Stimulated activated CD4-positive, alpha-beta T cell treated with anti-CD3 and anti-CD28 coated beads, Interleukin-12 subunit alpha, Interleukin-12 subunit beta, amount 100 ng/mL, for 4 hours (primary cell): ENCODE data around the gene FITM1.

Source experiments
- DNase-seq: peaks from one replicate; pipeline ENCODE4 v3.0.0-alpha.2; 2020

The FITM1 gene

GRCh38 chr14:24141097-24141880 is 10.8 kb downstream of the FITM1 start, which contains the start of gene EMC9:
EMC9 (minus strand) TSS chr14:24141591; CDS start chr14:24141304, 287 bp downstream.
- DNase-seq = peak; percentile 99

- no peak for DNase-seq
These were observed 13.1 kb downstream of the FITM1 start for GRCh38 chr14:24143511-24143910.

GRCh38 chr14:24144451-24144850 is 14.0 kb downstream of the FITM1 start:
- no peak for DNase-seq

GRCh38 chr14:24145219-24145618 is 14.8 kb downstream of the FITM1 start:
- DNase-seq = no peak

- no peak for DNase-seq
These were observed 15.4 kb downstream of the FITM1 start for GRCh38 chr14:24145690-24146452.

GRCh38 chr14:24146453-24146977 is 16.1 kb downstream of the FITM1 start, which contains the start of gene PSME2:
PSME2 (minus strand) TSS chr14:24146610; CDS start chr14:24146581, 29 bp downstream.
- peak; percentile 77 for DNase-seq

GRCh38 chr14:24146978-24147760 is 16.7 kb downstream of the FITM1 start, which contains the start of gene RNF31:
RNF31 (plus strand) TSS chr14:24147498; CDS start chr14:24147699, 201 bp downstream.
- peak; percentile 97 for DNase-seq

- no peak for DNase-seq
These were observed 17.4 kb downstream of the FITM1 start for GRCh38 chr14:24147761-24148428.

GRCh38 chr14:24149302-24149969 is 19.0 kb downstream of the FITM1 start:
- DNase-seq = no peak

GRCh38 chr14:24150061-24150460 is 19.6 kb downstream of the FITM1 start:
- no peak for DNase-seq

- no peak for DNase-seq
These were observed 20.1 kb downstream of the FITM1 start for GRCh38 chr14:24150567-24150966.

GRCh38 chr14:24150993-24151392 is 20.5 kb downstream of the FITM1 start:
- no peak for DNase-seq

GRCh38 chr14:24151404-24152080 is 21.1 kb downstream of the FITM1 start:
- DNase-seq = no peak

GRCh38 chr14:24155100-24155499 is 24.6 kb downstream of the FITM1 start:
- no peak for DNase-seq

- DNase-seq = no peak
These were observed 26.4 kb downstream of the FITM1 start for GRCh38 chr14:24156840-24157239.

GRCh38 chr14:24157331-24157730 is 26.9 kb downstream of the FITM1 start:
- DNase-seq = no peak

- no peak for DNase-seq
These were observed 29.5 kb downstream of the FITM1 start for GRCh38 chr14:24159777-24160498.

- DNase-seq = no peak
These were observed 30.0 kb downstream of the FITM1 start for GRCh38 chr14:24160499-24160849.

GRCh38 chr14:24160850-24161804 is 30.7 kb downstream of the FITM1 start, which contains the start of gene IRF9:
IRF9 (plus strand) TSS chr14:24161265; CDS start chr14:24162145, 880 bp downstream.
- peak; percentile 96 for DNase-seq
